Measurements from ENCODE around the gene FICD. TPM values are rescaled to one million over a fixed set of nuclear protein-coding genes. Genes with fewer than 3 reads are reported as not detected.
"Not testable (repeated sequence)": the region's sequence is repeated elsewhere in the genome, so short reads cannot be mapped to it uniquely, and the experiment has no call there.

Gene FICD
- polyA plus RNA-seq, 12 donors, result 1.4 to 3.4 (median 2.4) TPM; not detected in 2

DNA sequence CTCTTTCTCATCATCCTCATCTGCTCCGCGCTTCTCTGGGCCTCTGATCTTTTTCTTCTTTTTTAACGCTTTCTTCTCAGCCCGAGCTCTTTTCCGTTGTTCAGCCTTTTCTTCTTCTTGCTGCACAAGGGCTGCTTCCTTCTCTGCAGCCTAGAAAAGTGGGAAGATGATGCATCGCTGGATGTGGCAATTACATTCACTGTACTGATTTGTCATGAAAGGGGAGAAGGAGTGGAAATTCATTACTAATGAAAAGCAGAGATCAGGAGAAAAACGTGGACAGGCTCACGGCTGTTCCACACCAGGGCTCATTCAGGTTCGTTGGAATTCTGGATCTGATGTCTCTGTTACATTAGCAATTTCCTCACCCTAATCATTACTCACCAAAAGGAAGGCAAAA, 15.1 kb downstream of the FICD start:
- DNase-seq, result no peak

DNA sequence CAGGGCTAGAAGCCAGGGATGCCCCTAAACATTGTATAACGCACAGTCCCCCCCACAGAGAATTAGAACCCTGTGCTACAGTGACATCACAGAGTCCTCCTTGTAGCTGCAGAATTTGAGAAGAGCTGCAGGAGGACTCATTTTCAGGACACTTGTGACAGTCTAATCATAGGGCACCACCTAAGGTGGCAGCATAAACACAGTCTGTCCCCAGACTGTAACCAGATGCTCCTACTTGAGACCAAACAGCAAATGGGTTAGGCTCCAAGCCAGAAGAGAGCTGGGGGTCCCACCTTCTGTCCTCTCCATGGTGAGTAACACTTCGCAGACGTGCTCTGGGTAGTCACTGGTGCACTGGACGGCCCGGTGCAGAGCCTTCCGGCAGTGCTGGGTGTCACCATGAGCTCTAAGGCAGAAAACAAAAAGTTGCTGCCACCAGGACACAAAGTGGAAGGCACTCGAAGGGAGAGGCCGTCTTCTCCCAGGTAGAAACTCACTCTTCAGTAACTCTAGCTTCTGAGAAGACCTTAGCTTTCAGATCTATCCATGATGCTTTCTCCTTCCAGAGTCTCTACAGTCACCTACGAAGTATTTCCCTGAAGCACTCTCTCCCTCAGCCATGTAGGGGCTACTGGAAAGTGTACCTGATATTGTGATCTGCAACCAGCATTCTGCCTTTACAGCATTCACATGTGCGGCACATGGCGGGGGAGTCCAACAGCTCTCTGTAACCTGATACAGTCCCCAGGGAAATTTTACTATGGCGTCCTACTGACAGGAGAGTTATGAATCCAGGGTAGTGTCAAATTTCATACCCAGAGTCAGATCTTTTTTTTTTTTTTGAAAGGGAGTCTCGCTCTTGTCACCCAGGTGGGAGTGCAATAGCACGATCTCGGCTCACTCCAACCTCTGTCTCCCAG, 17.1 kb downstream of the FICD start:
- no peak for DNase-seq

DNA sequence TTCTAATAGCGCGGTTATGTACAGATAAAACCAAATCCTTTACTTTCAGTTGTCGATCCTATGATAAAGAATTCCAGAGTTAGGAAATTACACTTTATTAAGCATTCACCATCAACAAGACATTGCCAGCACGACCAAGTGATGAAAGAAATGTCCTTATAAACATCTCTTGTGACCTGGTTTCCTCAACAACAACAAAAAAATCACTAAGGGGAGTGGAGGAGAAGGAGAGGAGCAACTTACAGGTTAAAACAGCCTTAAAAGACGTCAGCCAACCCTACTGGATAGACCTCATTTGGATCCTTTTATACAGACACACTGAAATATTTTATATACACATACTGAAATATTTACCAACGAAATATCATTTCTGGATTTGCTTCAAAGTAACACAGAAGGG, 23.1 kb downstream of the FICD start:
- no peak for DNase-seq

DNA sequence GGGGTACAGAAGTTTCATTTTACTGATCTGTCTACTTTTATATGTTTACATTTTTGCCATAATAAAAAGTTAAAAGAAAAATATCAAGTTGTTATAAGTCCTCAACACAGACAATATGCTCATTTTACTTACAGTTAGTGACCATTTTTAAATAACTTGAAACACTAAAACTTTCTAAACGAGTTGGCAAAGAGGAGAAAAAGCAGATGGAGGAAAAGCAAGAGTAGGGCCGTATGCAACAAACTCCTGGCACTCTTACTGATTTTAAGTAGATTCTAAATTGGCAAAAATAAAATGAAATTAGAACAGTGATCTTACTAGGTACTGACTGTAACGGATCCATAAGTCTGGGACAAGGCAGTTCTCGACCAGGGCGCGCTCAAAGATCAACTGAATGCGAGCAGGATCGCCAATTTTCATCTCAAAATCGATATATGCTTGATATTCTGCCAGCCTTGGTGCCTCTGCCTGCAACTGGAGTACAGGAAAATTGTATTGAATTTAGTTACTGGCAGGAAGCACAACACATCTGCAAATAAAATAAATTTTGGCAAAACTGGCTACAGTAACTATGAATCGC, 23.6 kb downstream of the FICD start:
- no peak for DNase-seq

DNA sequence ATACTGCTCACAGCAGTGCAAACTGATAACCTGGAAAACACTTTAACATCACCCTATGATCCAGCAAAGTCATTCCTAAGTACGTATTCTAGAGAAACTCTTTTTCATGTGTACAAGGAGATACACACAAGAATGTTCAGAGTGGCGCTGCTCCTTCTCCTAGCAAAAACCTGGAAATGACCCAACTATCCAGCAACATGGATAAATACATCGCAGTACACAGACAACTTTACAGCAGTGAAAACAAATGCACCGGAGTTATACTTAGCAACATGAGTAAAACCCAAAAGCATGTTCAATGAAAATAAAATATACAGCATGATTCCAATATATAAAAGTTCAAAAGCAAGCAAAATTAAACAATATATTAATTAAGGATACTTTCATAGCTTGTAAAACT, 27.2 kb downstream of the FICD start:
- no peak for DNase-seq

DNA sequence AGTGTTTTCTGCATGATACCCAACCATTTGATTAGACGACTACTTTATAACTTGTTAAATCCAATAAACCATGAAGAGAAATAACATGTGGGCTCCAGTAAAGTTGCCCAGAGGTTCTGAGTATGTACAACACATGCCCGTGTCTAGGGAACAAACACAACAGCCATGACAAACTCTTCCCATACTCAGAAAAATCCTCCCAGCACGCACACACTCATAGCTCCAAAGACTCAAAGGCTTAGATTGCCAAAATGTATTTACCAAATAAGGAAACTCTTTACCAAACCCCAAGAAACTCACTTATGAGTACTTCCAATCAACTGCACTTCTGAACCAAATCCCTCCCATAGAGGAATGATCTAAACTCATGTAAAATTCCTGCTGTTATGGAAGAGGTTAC, 28.6 kb downstream of the FICD start:
- no peak for DNase-seq

DNA sequence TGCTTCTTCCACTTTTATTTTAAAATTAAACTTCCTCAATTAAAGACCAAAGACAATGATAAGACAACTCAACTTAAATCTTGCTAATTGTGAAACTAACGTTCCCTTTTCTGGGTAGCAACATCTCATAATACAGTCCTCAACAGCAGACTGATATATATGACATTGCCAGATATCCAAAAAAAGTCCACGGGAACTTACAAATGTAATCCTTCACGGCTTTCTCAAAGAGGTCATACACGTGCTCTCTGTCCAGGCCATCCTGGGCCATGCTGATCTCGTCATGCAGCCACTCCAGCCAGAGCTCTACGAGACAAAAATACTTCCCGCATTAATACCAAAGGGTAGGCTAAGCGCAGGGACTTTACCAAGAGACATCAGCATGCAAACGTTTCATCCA, 32.6 kb downstream of the FICD start:
- no peak for DNase-seq

DNA sequence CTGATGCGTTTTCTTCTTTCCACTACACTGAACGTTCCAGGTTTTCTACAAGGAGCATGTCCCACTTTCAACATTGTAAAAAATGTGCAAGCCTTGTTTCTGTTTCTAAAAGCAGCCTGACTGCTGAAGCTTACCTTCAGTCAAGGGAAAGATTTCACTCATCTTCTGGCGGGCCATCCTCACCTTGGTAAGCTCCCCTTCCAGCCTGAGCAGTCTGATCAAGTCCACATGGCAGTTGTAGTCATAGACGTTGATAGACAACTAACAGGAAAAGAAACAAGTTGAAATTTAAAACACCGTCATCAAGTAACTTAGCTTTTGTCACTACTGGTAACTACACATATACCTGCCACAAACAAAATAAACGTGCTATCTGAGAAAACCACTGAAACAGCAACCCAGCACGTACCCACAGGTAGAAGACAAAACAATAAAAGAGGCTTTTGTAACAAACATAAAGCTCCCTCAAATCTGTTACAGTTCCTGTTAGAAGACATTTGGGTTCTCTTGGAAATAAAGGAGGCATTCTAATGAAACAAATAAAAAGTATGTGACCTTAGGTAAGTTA, 34.0 kb downstream of the FICD start:
- no peak for DNase-seq

DNA sequence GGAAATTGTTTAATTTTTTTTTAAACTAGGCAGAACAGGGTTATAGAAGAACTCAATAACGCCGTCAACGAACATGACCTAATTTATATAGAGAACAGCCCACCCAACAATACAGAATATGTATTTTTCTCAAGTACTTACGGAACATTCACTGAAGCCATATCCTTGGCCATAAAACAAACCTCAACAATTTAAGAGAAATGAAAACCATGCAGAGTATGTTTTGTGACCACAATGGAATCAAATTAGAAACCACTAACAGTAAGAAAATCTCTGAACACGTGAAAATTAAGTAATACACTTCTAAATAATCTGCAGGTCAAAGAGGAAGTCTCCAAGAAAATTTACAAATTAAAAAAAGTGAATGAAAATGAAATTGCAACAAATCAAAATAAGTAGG, 36.5 kb downstream of the FICD start:
- DNase-seq, result no peak

DNA sequence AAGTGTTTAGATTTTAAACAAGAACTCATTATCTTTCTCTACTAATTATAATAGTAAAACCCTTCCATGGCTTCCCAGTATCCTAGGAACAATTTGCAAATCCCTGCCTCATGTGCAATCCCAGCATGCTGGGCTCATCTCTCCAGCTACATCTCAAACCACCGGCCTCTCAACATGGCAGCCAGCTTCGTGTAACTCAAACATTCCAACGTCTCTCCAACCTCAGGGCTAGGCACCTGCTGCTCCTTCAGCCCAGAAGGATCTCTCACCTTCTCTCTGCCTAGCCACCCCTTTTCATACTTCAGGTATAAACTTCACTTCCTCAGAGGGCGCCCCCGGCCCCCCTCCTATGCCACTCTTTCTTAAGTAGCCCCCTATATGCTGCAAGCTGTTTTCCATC, 38.7 kb downstream of the FICD start:
- no peak for DNase-seq

DNA sequence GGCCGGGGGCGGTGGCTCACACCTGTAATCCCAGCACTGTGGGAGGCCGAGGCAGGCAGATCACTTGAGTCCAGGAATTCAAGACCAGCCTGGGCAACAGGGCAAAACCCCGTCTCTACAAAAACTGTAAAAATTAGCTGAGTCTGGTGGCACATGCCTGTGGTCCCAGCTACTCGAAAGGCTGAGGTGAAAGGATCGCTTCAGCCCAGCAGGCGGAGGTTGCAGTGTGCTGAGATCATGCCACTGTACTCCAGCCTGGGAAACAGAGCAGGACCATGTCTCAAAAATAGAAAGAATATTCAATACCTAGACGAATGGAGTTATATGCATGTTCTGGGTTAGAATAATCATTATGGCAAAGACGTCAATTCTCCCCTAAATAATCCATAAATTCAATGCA, 40.3 kb downstream of the FICD start:
- not testable (repeated sequence) for DNase-seq

DNA sequence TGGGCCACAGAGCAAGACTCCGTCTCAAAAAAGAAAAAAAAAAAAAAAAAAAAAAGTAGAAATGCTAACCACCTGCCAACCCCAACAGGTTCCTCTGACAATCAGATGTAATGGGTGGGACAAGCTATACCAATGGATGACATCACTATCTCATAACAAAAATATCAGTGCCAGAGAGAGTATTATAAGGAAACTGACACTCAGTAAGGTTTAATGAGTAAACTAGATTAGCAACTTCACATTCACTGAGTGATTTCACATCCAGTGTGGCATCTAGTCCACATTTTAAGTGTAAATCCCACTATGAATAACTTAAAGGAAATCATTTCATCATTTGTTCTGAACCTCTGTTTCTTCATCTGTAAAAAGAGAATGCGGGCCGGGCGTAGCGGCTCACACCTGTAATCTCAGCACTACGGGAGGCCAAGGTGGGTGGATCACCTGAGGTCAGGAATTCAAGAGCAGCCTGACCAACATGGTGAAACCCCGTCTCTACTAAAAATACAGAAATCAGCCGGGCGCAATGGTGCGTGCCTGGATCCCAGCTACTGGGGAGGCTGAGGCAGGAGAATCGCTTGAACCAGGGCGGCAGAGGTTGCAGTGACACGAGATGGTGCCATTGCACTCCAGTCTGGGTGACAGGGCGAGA, 44.1 kb downstream of the FICD start:
- DNase-seq, result no peak

DNA sequence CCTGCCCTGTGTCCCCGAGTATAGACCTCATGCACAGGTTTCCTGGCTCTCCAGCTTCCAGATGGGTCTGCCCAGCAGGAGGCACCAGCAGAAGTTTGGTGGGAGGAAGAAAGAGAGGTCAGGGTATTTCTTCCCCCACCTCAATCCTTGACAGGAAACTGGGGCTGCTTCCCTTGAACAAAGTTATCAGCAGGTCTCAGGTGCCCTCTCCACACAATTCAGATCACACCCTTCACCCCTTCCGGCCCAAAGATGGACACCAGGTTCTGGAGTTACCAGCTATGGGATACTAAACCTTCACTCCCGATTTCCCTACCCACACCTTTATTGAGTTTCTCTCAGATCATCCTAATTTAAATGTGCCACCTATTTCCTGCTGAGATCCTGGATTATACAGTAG, 44.7 kb downstream of the FICD start:
- DNase-seq, result no peak

DNA sequence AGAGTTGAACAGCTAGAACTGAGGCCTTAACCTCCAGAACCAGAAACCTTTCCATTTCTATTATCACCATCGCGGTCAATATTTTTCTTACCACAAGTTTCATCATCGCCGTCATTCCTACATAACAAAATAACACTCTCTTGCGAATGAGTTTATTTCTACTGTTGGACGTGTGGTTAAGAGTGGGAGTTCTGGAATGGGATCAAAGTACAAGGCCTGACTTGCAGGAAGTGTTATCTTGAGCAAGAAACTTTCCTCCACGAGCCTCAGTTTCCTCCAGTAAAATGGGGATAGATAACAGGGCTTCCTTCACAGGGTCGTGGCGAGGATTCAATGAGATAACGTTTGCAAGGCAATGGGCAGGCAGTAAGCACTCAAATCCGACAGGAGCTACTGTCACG, 45.2 kb downstream of the FICD start:
- no peak for DNase-seq

DNA sequence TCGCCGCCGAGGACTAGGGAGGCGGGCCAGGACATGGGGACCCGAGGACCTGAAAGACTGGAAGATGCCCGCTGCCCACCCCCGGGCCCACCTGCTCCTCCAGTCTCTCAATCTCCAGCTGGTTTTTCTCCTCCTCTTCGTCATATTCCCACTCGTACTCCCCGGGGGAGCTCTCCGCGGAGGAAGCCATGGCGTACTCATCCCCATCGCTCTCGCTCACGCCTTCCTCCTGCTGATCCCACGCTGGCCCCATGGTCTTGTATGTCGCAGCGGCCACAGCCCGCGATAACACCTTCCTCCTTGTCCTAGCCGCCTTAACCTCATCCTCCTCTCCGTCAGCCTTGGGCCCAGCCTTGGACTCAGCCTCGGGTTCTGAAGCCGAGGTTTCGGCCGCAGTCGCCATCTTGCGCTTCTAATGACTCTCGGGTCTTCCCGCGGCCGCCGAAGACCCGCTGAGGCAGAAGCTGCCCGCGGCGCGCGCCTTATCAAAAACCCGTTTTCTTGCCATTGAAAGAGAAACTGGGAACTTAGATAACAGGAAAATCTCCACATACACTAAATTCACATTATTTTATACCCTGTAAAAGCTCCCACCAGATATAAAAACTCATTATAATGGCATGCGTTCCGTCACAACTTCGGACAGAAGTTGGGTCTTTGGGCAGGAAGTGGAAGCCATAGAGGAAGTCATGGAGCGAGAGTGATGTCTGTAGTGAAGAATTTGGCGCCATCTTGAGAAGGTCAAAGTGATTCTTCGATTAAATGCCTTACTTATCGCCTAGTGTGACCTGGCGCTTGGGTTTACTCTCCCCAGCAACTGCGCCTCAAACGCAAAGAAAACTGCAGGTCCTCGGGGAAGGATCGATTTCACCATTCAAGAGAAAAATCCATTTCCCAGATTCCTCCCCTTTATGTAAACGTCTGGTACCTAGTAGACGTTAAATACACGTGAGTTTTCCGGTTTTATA, 46.0 kb downstream of the FICD start, which contains the start of gene SART3:
Gene SART3, minus strand, starts transcription at position 422 of the 968 bp plus-strand sequence. Its CDS starts 19 bp downstream, at position 403.
- peak; percentile 91 for DNase-seq

DNA sequence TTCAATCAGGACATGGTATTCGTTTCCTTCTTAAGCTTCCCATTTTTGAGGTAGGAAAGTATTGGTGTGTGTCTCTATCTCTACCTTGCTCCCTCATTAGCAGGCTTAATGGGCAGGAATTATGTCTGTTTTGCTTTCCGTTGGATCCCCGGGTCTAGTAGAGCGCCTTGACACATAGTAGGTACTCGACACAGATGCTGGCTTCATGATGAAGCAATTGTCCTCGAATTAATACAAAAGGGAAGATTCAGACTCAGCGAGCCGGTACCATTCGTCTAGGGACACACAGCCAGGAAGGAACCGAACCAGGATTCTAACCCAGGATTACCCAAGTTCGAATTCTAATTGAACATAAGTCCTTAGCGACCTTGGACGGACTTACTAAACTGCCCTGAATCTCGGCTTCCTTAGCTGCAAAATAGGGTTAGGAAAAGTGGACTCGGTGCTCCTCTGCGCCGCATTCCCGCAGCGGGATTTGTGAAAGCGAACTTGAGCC, 46.8 kb downstream of the FICD start:
- DNase-seq, result no peak

DNA sequence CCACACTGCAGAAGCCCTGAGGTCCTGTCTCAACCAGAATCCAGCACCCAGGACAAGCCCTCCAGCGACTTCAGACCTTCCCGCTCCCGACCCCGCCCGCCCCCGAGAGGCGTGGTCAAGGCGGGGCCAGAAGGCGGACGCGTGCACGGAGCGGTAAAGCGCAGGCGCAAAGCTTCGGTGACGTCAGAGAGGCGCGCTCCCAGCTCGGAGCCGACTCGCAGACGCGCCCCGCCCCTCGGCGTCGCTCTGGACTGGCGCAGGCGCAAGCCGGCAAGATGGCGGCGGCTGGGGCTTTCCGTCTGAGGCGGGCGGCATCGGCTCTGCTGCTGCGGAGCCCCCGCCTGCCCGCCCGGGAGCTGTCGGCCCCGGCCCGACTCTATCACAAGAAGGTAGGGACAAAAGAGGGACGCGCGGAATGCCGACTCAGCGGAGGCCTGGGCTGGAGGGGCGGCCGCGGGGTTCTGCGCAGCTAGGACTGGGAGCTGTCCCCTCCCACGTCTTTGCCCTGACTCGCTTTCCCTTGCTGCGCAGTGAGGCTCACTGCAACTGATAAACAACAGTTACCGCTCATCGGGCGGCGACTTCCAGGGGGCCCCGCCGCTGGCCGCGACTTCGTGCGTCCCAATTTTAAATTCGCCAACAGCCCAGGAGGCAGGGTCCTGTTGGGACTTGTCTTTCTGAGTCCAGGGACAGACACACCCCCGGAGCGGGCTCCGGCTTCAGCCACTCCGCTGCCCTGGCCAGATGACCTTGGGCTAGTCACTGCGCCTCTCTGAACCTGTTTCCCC, 47.5 kb downstream of the FICD start, which contains the start of gene ISCU:
Gene ISCU, plus strand, starts transcription at position 249 of the 788 bp plus-strand sequence. Its CDS starts 27 bp downstream, at position 276.
- peak; percentile 99 for DNase-seq

DNA sequence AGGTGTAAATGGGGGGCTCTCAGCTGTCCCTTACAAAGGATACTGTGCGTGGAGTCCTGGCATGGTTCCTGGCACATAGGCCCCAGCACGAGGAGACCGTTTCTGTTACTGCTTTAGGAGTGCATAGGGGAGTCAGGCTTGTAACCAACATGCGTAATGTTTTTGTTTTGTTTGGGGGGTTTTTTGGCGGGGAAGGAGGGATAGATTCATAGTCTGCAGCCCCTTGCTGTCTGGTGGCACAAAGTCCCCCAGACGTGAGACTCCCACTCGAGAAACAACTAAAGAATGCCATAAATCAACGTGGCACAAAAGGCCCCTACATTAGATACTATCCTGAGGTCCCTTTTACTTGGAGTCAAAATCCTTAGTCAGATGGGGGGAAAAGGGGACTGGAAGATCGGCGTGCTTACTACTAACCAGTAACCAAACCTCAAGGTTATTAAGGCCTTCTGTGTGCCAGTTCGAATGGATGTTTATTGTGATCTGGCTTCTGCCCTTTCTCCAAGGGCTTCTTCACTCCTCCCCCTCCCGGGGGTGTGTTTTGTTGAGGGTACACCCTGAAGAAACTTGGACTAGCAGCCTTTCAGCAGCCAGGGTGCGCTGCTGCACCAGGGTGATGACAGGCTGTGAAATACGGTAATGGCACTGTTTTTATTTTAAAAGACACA, 48.2 kb downstream of the FICD start:
- peak; percentile 88 for DNase-seq

DNA sequence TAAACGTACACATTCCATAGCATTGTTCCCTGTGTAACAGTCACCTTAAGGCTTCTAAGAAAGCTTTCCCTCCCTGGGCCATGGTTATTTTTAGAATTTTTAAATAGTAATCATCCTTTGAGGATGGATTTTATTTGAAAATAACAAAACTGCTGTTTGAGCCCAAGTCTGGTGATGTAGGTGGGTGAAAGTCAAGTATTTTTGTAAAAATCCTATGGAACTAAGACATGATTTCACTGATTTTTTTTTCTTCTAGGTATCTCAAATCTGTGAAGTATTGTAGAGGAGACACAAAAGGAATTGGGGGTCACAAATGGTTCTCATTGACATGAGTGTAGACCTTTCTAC, 48.7 kb downstream of the FICD start:
- DNase-seq, result no peak

DNA sequence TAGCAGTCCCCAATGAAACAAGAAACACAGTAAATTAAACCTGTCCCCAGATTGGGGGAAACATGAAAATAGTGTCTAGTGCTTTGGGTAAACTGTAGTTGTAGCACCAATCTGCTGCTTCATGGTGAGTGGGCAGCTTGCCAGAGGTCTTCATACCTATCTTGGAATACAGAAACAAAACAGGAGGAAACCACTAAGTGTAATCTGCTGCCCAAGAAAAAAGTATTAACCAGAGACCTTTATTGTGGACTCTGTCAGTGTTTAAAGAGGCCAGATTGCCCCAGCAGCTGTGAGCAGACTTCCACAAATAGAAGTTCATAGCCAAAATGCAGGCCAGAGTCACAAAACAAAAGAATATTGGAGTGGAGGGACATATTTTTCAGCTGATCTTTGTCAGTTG, 49.6 kb downstream of the FICD start:
- DNase-seq, result no peak
